ENCODE results near the gene ABCG2. TPM values are rescaled to one million over a fixed set of nuclear protein-coding genes. Genes with fewer than 3 reads are reported as not detected.

Gene ABCG2
- total RNA-seq, 3 donors from 2014 or later (not counting 1 experiment from before 2014, with no cell fraction given) = 0.19 to 0.73 (median 0.61) TPM

- Histone ChIP-seq H3K4me3 (ENCODE audit: low read length) (no peak overlapping the region), H3K4me1 (ENCODE audit: control insufficient read depth, insufficient read depth, low read length) (no peaks in the 10 kb centered on the region), H3K9me3 (ENCODE audit: control insufficient read depth, insufficient read depth, low read length) (no peaks in the 10 kb centered on the region), H3K36me3 (ENCODE audit: control insufficient read depth, insufficient read depth, low read length) (no peaks in the 10 kb centered on the region), H3K27ac (ENCODE audit: low read length) (no peak overlapping the region), H3K27me3 (ENCODE audit: control insufficient read depth, insufficient read depth, low read length) (no peaks in the 10 kb centered on the region)
- Mint-ChIP-seq H3K36me3 (no peaks in the 10 kb centered on the region), H3K27me3 (ENCODE audit: low read depth in 2 of 2) (no peaks in the 10 kb centered on the region), H3K9me3 (no peaks in the 10 kb centered on the region), H3K4me3 (no peak overlapping the region), H3K4me1 (no peaks in the 10 kb centered on the region), H3K27ac (no peak overlapping the region)
- TF ChIP-seq CTCF (IDR thresholded peaks at IDR 0.05) = no peak
- DNase-seq (no peak), ATAC-seq (no peak)
- intact Hi-C loops (cut with micrococcal nuclease) = no loop called here
- WGBS (ENCODE audit: insufficient coverage) = 60% methylated on average over 1 of the region's 3 CpGs
These were observed 31.6 kb upstream of the ABCG2 start for GRCh38 chr4:88189881-88190585.

- H3K27ac ChIP-seq (ENCODE audit: low read length) = no peak overlapping the region
- DNase-seq (no peak), ATAC-seq (no peak)
These were observed 30.9 kb upstream of the ABCG2 start for GRCh38 chr4:88189418-88189738.

GRCh38 chr4:88188738-88189417 is 30.4 kb upstream of the ABCG2 start:
- H3K36me3 ChIP-seq (ENCODE audit: control insufficient read depth, insufficient read depth, low read length) = no peaks in the 10 kb centered on the region
- no peaks in the 10 kb centered on the region for H3K4me1 ChIP-seq (ENCODE audit: control insufficient read depth, insufficient read depth, low read length)
- WGBS (ENCODE audit: insufficient coverage) = 92% methylated on average over 4 of the region's 6 CpGs
- intact Hi-C loops (cut with micrococcal nuclease) = no loop called here
- Mint-ChIP-seq H3K4me3 (no peak overlapping the region), H3K36me3 (no peaks in the 10 kb centered on the region), H3K27ac (no peak overlapping the region), H3K4me1 (no peaks in the 10 kb centered on the region), H3K27me3 (ENCODE audit: low read depth in 2 of 2) (peaks cover 0 to 5% of the 10 kb centered on the region in 2 donors), H3K9me3 (no peaks in the 10 kb centered on the region)
- ATAC-seq (no peak), DNase-seq (no peak)
- H3K4me3 ChIP-seq (ENCODE audit: low read length) = no peak overlapping the region
- H3K27me3 ChIP-seq (ENCODE audit: control insufficient read depth, insufficient read depth, low read length) = no peaks in the 10 kb centered on the region
- no peak overlapping the region for H3K27ac ChIP-seq (ENCODE audit: low read length)
- H3K9me3 ChIP-seq (ENCODE audit: control insufficient read depth, insufficient read depth, low read length) = no peaks in the 10 kb centered on the region
- TF ChIP-seq CTCF (IDR thresholded peaks at IDR 0.05) = no peak

More at GRCh38 chr4:88189418-88189738, 30.9 kb upstream of the ABCG2 start:
- H3K4me3 ChIP-seq (ENCODE audit: low read length) = no peak overlapping the region
- no peaks in the 10 kb centered on the region for H3K27me3 ChIP-seq (ENCODE audit: control insufficient read depth, insufficient read depth, low read length)
- intact Hi-C loops (cut with micrococcal nuclease) = no loop called here
- Mint-ChIP-seq H3K9me3 (no peaks in the 10 kb centered on the region), H3K27me3 (ENCODE audit: low read depth in 2 of 2) (peaks cover 0 to under 1% of the 10 kb centered on the region in 2 donors), H3K27ac (no peak overlapping the region), H3K4me1 (no peaks in the 10 kb centered on the region), H3K4me3 (no peak overlapping the region), H3K36me3 (no peaks in the 10 kb centered on the region)
- no peak for TF ChIP-seq CTCF (IDR thresholded peaks at IDR 0.05)
- no peaks in the 10 kb centered on the region for H3K4me1 ChIP-seq (ENCODE audit: control insufficient read depth, insufficient read depth, low read length)
- no CpG with 5 or more reads among the region's 1 CpG for WGBS (ENCODE audit: insufficient coverage)
- H3K36me3 ChIP-seq (ENCODE audit: control insufficient read depth, insufficient read depth, low read length) = no peaks in the 10 kb centered on the region
- H3K9me3 ChIP-seq (ENCODE audit: control insufficient read depth, insufficient read depth, low read length) = no peaks in the 10 kb centered on the region
